Keratinocyte (primary cell): ENCODE measurements around the gene S100A6. TPM values are rescaled to one million over a fixed set of nuclear protein-coding genes. Genes with fewer than 3 reads are reported as not detected.

Experiments
- DNase-seq: peaks from one replicate; pipeline ENCODE4 v3.0.0-alpha.2; 2011; ENCODE audit warnings: low read depth, missing footprints, low spot score
- FAIRE-seq: peaks from 2 replicates; lab custom pipeline; 2011; peaks lifted over from hg19 to GRCh38; lab: Jason Lieb, UNC
- H2AFZ ChIP-seq: 2 replicates; pipeline ENCODE4 v1.6.0; 2012; ENCODE audit warnings: low read length, control low read depth, inconsistent platforms; ENCODE audit not compliant: control insufficient read depth
- H3K27ac ChIP-seq: 2 replicates; pipeline ENCODE4 v1.5.1; 2011; ENCODE audit warnings: low read length; ENCODE audit not compliant: control insufficient read depth, insufficient read depth
- H3K27me3 ChIP-seq: 3 replicates; pipeline ENCODE4 v1.6.0; 2011; ENCODE audit warnings: low read length; ENCODE audit not compliant: control insufficient read depth, insufficient read depth; ENCODE audit errors: extremely low read depth
- H3K36me3 ChIP-seq, 2 experiments: 2 replicates in 1 of 2; 3 replicates in 1 of 2; pipeline ENCODE4 v1.5.1; 2011; ENCODE audit warnings: low read length in 2 of 2, mild to moderate bottlenecking in 1 of 2; ENCODE audit not compliant: control insufficient read depth in 2 of 2, insufficient read depth in 2 of 2; ENCODE audit errors: extremely low read depth in 1 of 2
- H3K4me1 ChIP-seq: 3 replicates; pipeline ENCODE4 v1.5.1; 2011; ENCODE audit warnings: low read length; ENCODE audit not compliant: control insufficient read depth, insufficient read depth; ENCODE audit errors: extremely low read depth
- H3K4me2 ChIP-seq: 3 replicates; pipeline ENCODE4 v1.6.0; 2011; ENCODE audit warnings: low read depth, low read length; ENCODE audit not compliant: control insufficient read depth, insufficient read depth; ENCODE audit errors: extremely low read depth
- H3K4me3 ChIP-seq, 3 experiments: fragments of 200-600 bp in 1 of 3; sonication (generic) in 1 of 3; 2 replicates in 2 of 3; 3 replicates in 1 of 3; pipeline ENCODE4 v1.5.1; 2011 to 2016; ENCODE audit warnings: low read length in 3 of 3, mild to moderate bottlenecking in 3 of 3, control low read depth in 2 of 3, inconsistent platforms in 1 of 3, low read depth in 1 of 3, mixed read lengths in 1 of 3, mixed run types in 1 of 3, moderate library complexity in 1 of 3; ENCODE audit not compliant: control insufficient read depth in 2 of 3, insufficient read depth in 2 of 3; ENCODE audit errors: extremely low read depth in 1 of 3
- H3K79me2 ChIP-seq: 2 replicates; pipeline ENCODE4 v1.6.0; 2012; ENCODE audit warnings: low read length; ENCODE audit not compliant: control insufficient read depth, insufficient read depth
- H3K9ac ChIP-seq: 3 replicates; pipeline ENCODE4 v1.6.0; 2011; ENCODE audit warnings: low read length; ENCODE audit not compliant: control insufficient read depth, insufficient read depth; ENCODE audit errors: extremely low read depth
- H3K9me1 ChIP-seq: 3 replicates; pipeline ENCODE4 v1.6.0; 2011; ENCODE audit warnings: low read length; ENCODE audit not compliant: control insufficient read depth, insufficient read depth; ENCODE audit errors: extremely low read depth
- H3K9me3 ChIP-seq: 2 replicates; pipeline ENCODE4 v1.5.1; 2012; ENCODE audit warnings: low read depth, low read length; ENCODE audit not compliant: control insufficient read depth
- H4K20me1 ChIP-seq: 3 replicates; pipeline ENCODE4 v1.6.0; 2011; ENCODE audit warnings: low read length; ENCODE audit not compliant: control insufficient read depth, insufficient read depth; ENCODE audit errors: extremely low read depth
- CTCF ChIP-seq, 3 experiments: IDR thresholded peaks in 1 of 3; conservative IDR thresholded peaks in 1 of 3; optimal IDR thresholded peaks in 1 of 3; 2 replicates in 2 of 3; 3 replicates in 1 of 3; pipeline versions ENCODE3 to v1.5.1; 2011; ENCODE audit warnings: low read length in 3 of 3, mild to moderate bottlenecking in 3 of 3, moderate library complexity in 2 of 3, control low read depth in 1 of 3, inconsistent platforms in 1 of 3; ENCODE audit not compliant: insufficient read depth in 2 of 3; ENCODE audit errors: extremely low read depth in 1 of 3
- EZH2 ChIP-seq: IDR thresholded peaks from one replicate; pipeline ENCODE4 v1.6.1; 2012; ENCODE audit warnings: inconsistent platforms, mild to moderate bottlenecking, low read length, moderate library complexity
- dilution Hi-C: fragments of 300-500 bp; cut with MboI; formaldehyde crosslinking; loops from one replicate; pipeline ENCODE4 v1.7.0; 2020; ENCODE audit warnings: low sequenced_read_pairs; ENCODE audit not compliant: extremely low pct_ligation_motif_present
- polyA plus RNA-seq, 5 experiments: library from polyadenylated mRNA; depleted of rRNA in 3 of 5; stranded (reverse) in 3 of 5; stranded (forward) in 1 of 5; unstranded in 1 of 5; fragments of >200 nt; gene quantifications; 1 replicate in 1 of 5; 2 replicates in 3 of 5; 3 replicates in 1 of 5; pipeline versions ENCODE4 v1.2.1 to v1.2.3, GENCODE V29; 2011 to 2012; ENCODE audit warnings: missing spikeins in 2 of 5, low read depth in 1 of 5, low replicate concordance in 1 of 5

Gene S100A6
- polyA plus RNA-seq, 1 donor (not counting 4 experiments of a cell fraction or from before 2014, with no cell fraction given): 2,598 TPM

- TF ChIP-seq EZH2 (no peak), CTCF (optimal IDR thresholded peaks at IDR 0.05 in 1 of 3, IDR thresholded peaks at IDR 0.05 in 1 of 3, conservative IDR thresholded peaks at IDR 0.05 in 1 of 3; ENCODE audit: extremely low read depth in 1 of 3, insufficient read depth in 2 of 3, low read length in 3 of 3) (no peak)
- peaks cover 16% of the 10 kb centered on the region for H3K79me2 ChIP-seq
- dilution Hi-C loops: no loop called here
- H3K27ac ChIP-seq: peak overlapping the region; percentile 99
- no peaks in the 10 kb centered on the region for H3K9me1 ChIP-seq
- DNase-seq (no peak), FAIRE-seq (no peak)
- H3K4me3 ChIP-seq: peak overlapping the region; percentile 64 to 100 (median 95)
- no peaks in the 10 kb centered on the region for H3K9me3 ChIP-seq
- peaks cover 2 to 15% of the 10 kb centered on the region in 2 experiments for H3K36me3 ChIP-seq
- peak overlapping the region; percentile 99 for H3K9ac ChIP-seq
- H3K27me3 ChIP-seq: no peaks in the 10 kb centered on the region
- peak overlapping the region; percentile 93 for H3K4me2 ChIP-seq
- peak overlapping the region; percentile 54 for H2AFZ ChIP-seq
- H4K20me1 ChIP-seq: peaks cover 8% of the 10 kb centered on the region
- peaks cover 70% of the 10 kb centered on the region for H3K4me1 ChIP-seq
Measured at GRCh38 chr1:153536012-153536670, 350 bp upstream of the S100A6 start.

GRCh38 chr1:153534925-153535241, 908 bp downstream of the S100A6 start:
- no peaks in the 10 kb centered on the region for H3K9me3 ChIP-seq

More at GRCh38 chr1:153534925-153535241, 908 bp downstream of the S100A6 start:
- peaks cover 60% of the 10 kb centered on the region for H3K4me1 ChIP-seq
- H3K9ac ChIP-seq: peak overlapping the region; percentile 99
- H2AFZ ChIP-seq: no peak overlapping the region
- H4K20me1 ChIP-seq: peaks cover 8% of the 10 kb centered on the region
- dilution Hi-C loops: no loop called here
- peaks cover 2 to 15% of the 10 kb centered on the region in 2 experiments for H3K36me3 ChIP-seq
- no peaks in the 10 kb centered on the region for H3K9me1 ChIP-seq
- DNase-seq (no peak), FAIRE-seq (no peak)
- H3K79me2 ChIP-seq: peaks cover 16% of the 10 kb centered on the region
- H3K4me3 ChIP-seq: peak overlapping the region; percentile 64 to 100 (median 95)
- H3K27me3 ChIP-seq: no peaks in the 10 kb centered on the region
- no peak for TF ChIP-seq CTCF (optimal IDR thresholded peaks at IDR 0.05 in 1 of 3, IDR thresholded peaks at IDR 0.05 in 1 of 3, conservative IDR thresholded peaks at IDR 0.05 in 1 of 3; ENCODE audit: extremely low read depth in 1 of 3, insufficient read depth in 2 of 3, low read length in 3 of 3)
- no peak for TF ChIP-seq EZH2
- H3K27ac ChIP-seq: peak overlapping the region; percentile 99
- H3K4me2 ChIP-seq: peak overlapping the region; percentile 100
